M059J (cell line): Measurements from ENCODE around the gene NCLN. TPM values are rescaled to one million over a fixed set of nuclear protein-coding genes. Genes with fewer than 3 reads are reported as not detected.
"Not testable (repeated sequence)": the region's sequence is repeated elsewhere in the genome, so short reads cannot be mapped to it uniquely, and the experiment has no call there.

Experiments used
- DNase-seq: peaks from one replicate; pipeline ENCODE4 v3.0.0-alpha.2; 2012; ENCODE audit warnings: low read depth
- total RNA-seq: library from RNA; depleted of rRNA; stranded (reverse); fragments of >200 nt; shearing (Covaris generic); gene quantifications from 2 replicates; pipeline ENCODE4 v1.2.3, GENCODE V29; 2014

The NCLN gene
- total RNA-seq, 1 experiment from 2014 or later: 76.1 TPM

DNA sequence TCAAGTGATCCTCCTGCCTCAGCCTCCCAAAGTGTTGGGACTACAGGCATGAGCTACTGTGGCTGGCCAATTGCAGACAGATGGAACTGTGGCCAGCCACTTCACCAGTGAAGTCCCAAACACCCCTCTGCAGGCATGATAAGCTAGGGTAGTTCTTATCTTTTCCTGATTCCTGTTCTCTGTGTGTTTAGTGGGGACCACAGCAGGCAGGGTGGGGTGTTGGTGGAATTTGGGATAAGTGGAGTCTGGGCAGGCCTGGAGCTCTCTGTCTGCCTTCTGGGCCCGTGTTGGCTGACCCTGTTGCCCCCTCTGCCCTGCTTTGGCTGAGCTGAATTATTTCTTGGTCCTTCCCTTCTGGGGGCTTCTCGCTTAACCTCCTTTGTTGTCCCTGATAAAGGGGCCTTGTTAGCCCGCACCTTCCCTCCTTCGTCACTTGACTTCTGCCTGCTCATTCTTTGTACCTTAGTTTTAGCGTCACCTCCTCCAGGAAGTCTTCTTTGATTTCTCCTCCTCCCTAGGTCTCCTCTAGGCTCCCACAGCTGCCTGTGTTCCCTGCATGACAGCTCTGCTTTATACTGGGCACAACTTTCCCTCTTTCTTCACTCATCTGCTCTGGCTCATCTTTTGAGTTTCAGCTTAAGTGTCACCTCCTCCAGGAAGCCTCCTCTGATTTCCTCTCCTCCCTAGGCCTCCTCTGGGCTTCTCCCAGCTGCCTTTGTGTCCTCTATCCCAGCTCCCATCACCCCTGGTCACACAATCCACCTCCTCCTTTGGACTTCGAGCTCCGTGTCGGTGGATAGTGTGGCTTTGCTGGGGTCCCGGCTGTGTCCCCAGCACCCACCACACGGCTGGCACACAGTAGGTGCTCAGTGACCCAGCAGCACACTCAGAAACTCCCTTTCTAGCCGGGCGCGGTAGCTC lies 1.7 kb upstream of the NCLN start:
- DNase-seq: no peak

DNA sequence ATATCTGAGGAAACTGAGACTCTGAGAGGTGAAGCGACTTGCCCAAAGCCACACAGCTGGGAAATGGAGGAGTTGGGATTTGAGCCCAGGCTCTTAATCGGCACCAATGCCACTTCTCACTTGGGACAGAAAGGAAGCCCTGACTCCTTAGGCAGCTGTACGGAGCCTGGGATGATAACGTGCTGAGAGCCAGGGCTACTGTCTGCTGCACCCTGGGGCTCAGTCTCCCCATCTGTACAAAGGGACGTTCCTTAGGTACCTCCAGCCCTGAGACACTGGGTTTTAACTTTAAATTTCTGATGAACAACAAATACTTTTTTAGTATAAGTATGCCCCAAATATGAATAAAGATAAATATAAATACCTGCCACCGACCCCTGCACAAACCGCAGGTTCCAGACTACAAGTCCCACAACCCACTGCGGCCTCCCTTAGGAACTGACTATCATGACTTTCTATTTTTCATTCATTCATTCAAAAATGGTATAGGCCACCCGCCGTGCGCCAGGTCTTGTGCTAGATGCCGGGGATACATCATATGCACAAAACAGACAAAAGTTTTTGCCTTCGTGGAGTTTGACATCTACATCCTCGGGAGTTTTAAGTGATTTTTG lies 776 bp upstream of the NCLN start:
- peak; percentile 79 for DNase-seq

DNA sequence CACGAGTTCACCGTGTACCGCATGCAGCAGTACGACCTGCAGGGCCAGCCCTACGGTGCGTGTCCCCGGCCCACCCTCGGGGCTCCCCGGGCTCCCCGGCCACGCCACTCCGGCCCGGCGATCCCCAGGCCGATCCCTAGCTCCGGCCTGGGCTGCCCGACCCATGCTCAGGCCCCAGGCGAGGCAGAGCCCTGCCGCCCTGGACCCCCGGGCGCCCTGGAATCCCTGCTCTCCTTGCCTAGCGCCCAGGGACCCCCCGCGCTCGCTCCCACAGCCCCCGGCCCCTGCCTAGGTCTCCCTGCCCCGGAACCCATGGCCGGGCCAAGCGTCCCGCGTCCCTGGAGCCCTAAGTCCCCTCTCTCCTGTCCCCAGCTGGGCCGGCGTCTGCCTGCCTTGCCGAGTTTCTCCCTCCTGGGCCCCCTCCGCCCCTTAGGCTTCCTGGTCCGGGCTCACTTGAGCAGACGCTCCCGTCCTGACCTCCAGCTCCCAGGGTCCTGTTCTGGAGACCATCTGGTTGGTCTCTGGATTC lies 494 bp downstream of the NCLN start:
- DNase-seq: no peak

DNA sequence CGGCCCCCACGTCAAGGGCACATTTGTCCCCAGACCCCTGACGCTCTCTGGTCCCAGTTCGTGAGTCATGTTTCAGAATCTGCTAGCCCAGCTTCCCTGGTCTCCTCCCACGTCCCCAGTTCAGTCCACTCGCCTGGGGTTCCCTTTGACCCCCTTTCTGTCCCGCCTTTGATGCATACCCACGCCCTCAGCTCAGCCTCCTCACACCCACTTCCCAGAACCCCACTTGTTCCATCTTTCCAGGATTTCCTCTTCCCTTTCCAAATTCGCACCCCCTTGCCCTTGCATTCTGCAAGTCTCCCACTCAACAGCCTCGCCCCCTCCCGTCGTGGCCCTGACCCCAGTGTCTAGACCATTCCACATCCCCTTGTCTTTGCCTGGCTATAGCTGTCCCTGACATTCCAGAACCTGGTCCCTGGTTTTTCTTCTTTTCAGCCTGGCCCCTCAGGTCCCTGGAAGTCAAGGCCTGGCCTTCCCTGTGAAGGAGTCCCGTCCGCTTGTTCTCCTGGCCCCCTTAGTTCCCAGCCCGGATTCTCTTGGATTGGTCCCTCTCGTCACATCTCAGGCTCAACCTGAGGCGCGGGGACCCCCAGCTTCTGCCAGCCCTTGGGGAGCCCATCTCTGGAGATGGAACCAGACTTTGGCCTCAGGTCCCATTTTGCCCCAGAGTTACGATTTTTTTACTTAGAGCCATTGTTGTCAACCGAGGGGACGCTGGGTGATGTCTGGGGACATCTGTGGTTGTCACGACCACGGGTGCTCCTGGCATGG lies 1.3 kb downstream of the NCLN start:
- no peak for DNase-seq

DNA sequence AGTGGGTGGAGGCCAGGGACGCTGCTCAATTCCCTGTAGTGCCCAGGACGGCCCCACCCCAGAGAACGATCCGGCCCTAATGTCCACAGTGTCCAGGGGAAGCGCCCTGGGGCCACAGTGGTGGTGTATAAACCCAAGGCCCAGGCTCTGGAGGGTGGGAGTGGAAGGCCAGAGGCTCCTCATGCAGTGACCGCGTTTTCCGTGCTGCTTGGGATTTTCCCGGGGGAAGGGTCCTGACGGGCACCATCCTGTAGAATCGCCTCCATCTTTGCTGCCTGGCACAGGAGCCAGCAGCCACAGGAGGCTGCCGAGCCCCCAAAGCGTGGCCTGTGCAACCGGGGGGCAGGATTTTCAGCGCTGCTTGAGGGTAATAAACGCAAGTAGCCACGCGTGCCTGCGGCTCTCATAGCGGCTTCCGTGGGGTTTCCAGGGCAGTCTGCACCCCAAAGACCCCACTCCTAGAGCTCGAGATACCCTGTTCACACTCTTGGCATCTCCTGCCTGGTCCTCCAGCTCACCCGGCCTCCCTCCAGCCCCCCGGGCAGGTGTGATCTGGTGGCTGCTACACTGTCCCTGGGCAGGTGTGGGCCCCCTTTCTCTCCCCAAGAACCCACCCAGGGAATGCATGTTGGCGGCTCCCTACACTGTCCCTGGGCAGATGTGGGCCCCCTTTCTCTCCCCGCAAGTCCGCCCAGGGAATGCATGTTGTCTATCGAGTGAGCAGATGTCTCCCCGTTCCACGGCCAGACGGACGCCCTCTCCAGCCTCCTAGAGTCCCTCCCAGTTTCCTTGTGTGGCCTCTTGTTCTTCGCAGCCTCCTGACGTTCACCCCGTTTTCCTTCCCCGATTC lies 2.2 kb downstream of the NCLN start:
- no peak for DNase-seq

DNA sequence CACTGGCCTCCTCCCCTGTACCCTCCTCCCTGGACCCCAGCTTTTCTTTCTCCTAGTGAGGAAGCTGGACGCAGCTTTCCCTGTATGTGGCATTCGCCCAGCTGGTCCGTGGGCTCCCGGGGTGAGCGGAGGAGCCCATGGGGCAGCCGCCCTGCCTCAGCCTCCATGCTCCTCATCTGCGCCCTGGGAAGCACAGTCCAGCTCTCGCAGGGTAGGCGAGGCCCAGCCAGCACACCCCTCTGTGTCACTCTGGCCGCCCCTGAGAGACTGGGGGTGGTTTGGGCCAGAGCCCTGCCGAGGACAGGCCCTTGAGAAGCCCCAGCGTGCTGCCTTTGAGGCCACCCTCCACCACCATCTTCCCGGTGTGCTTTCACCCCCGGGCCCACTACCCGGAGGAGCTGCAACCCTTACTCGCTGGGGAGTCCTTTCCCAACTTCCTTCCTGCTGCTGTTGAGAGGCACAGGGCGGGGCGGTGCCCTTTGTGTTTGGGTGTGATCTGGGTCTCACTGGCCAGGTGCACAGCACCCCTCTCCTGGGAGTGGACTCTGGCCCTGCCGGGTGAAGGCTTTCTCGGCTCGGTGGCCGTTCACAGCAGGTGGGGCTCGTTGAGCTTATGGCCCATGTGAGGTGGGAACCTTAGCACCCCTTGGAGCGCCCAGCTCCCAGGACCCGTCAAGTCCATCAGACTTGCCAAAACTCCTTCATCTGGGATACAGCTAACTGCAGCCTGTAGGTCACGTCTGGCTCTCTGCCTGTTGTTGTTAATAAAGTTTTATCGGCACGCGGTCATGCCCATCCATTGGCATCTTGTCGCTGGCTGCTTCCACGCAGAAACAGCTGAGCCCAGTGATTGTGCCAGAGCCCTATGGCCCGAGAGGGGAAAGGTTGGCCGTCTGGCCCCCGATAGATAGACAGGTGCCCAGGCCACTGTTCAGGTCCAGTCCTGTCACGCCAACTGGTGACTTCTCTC lies 3.2 kb downstream of the NCLN start:
- no peak for DNase-seq

DNA sequence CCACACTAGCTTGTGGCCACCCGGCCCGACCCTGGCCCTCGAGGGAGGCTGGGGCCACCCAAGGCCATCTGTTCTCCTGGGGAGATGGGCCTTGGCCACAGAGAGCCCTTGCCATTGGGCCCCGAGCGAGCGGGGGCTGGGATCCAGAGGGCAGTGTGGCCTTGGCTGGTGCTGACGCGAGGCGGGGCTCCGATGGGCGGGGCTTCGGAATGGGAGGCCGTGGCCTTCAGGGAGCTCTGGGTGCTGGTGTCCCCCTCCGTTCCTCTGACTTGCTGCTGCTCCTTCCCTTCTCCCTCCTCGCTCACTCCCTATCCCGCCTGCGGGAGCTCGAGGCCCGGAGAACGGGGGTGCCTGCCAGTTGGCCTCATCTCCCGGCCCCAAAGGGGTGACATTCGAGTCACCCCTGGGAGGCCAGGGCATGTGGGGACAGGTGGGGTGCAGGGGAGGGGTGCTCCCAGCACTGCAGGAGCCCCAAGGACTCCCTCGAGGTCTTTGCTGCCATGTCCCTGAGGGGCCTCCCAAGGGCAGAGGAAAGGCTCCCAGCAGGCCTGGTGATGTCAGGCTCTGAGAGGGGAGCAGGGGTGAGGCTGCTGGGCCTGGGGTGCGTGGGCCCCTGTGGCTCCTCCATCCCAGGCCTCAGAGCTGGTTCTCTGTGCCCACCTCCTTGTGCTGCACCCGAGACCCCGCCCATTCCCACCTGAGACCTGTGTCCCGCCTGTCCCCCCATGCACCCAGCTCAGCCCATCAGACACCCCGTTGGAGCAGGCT lies 4.2 kb downstream of the NCLN start:
- no peak for DNase-seq

DNA sequence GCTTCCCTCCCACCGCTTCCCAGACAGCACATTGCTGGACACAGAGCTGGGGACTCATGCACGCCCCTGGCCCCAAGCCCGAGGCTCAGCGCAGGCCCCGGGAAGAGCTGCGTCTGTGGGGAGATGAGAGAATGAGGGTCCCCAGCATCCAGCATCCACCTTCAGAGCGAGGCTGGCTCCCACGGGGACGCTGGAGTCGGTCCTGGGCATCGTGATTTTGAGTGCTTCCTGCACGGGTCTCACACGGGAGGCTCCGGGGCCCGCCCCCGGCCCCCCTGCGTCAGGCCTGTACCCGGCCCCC lies 4.7 kb downstream of the NCLN start:
- DNase-seq: no peak

DNA sequence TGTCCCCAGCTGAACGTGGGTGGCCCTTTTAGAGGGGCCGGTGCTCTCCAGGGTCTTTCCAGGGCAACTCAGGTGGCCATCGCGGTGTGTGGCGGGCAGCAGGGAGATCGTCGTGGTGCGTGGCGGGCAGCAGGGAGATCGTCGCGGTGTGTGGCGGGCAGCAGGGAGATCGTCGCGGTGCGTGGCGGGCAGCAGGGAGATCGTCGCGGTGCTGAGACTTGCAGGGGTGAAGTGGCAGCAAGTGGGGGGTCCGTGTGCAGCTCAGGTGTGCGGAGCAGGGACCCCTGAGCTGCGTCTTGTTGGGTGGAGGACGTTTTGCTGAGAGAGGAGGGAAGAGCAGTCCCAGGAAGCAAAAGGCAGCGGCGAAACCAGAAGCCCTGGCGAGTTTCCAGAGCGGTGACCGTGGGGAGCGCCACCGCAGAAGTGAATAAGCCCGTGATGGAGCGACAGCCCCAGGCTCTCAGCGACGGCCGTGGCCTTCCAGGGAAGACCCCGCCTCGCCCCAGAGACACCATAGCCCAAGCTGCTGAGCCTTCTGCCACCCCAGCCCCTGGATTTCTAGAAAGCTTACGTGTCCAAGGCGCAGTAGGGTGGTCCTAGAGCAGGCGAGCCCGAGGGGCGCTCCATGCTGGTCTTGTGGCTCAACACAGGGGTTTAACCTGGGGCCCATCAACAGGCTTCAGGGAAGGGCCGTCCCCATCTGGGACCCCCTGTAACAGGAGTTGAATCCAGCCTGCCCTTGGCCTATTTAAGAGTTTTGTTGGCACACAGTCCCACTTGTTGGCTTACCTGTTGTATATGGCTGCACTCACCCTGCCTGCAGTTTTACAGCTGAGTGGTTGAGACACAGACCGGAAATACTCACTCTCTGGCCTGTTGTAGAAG lies 5.4 kb downstream of the NCLN start:
- no peak for DNase-seq

DNA sequence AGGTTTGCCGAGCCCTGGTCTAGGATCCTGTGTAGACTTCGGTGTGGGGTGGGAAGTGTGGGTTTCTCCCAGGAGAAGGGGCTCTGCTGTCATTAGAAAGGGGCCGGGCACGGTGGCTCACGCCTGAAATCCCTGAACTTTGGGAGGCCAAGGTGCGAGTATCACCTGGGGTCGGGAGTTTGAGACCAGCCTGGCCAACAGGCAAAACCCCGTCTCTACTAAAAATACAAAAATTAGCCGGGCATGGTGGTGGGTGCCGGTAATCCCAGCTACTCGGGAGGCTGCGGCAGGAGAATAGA lies 6.0 kb downstream of the NCLN start:
- not testable (repeated sequence) for DNase-seq

DNA sequence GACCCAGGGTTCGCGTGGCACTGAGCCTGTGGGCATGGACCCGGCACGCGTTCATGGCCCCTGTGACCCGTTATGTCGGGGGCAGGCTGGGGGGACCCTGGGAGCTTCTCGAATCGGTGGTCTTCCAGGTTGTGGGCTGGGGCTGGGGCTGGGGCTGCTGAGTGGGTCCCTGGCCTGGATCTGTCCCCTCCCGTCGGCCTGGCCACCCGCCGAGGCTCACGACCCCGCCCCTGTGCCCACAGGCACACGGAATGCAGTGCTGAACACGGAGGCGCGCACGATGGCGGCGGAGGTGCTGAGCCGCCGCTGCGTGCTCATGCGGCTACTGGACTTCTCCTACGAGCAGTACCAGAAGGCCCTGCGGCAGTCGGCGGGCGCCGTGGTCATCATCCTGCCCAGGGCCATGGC lies 6.5 kb downstream of the NCLN start:
- DNase-seq: no peak

DNA sequence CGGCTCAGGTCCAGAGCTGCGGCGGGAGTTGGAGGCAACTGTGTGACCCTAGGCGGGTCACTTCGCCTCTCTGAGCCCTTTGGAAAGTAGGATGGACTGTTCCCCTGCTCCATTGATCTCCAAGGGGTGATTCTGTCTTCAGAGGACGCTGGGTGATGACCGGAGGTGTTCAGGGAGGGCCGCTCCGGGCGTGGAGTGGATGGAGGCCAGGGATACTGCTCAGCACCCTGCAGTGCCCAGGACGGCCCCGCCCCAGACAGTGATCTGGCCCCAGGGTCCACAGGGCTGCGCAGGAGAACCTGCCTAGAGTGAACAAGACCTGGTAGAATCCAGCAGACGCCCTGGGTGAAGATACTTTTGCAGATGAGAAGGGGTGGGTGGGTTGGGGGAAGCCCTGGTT lies 7.0 kb downstream of the NCLN start:
- DNase-seq: no peak

DNA sequence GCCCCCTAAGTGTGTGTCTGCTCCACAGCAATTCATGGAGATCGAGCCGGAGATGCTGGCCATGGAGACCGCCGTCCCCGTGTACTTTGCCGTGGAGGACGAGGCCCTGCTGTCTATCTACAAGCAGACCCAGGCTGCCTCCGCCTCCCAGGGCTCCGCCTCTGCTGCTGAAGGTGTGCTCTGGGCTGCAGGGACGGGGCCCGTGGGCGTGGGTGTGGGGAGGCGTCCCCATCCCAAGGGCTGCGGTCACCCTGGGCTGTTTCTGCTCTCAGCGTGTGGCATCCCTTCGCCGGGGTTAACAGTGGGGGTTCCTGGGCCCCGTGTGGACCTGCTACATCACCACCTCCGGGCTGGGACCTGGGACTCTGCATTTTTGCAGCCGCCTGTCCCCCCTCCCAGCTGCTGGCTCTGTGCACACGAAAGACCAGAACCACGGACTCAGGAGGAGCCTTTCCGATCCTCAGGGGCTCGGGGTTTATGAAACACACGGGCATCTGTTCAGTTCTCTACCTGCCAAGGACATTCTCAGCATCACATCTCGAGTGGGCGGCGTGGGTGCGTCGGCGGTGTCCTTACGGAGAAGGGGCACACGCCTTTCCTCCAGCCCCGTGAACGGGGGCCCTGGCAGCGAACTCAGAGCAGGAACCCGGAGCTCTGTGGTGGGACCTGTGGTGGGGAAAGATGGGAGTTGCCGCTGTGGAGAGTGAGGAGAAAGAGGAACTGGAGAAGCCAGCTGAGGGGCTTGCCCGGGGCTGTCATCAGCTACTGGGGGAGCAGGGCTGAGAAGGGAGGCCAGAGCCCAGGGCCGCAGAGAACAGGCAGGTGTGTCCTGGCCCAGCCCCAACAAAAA lies 7.8 kb downstream of the NCLN start:
- no peak for DNase-seq

DNA sequence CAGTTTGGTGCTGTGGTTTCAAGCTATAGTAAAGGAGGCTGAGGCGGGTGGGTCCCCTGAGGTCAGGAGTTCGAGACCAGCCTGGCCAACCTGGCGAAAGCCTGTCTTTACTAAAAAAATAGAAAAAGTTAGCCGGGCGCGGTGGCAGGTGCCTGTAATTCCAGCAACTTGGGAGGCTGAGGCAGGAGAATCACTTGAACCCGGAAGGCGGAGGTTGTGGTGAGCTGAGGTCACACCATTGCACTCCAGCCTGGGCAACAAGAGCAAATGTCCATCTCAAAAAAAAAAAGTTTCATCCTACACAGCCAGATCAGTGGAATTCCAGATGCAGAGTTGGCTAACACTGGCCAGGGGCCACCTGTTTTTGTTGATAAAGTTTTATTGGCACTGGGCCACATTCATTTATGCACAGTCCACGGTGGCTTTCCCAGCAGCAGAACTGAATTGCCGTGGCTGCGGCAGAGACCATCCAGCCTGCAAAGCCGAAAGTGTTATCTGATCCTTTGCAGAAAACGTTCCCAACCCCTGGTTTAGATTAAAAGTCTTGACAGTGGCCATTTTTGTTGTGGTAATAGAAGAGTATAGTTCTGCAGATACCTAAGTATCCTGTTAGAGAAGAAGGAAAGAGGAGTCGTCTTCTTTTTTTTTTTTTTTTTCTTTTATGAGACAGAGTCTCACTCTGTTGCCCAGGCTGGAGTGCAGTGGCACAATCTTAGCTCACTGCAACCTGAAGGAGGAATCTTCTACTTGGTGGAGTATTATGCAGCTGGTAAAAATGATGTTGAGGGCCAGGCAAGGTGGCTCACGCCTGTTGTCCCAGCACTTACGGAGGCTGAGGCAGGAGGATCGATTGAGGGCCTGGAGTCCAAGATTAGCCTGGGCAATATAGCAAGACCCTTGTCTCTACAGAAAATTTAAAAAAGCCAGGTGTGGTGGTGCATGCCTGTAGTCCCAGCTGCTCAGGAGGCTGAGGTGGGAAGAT lies 8.7 kb downstream of the NCLN start:
- no peak for DNase-seq

DNA sequence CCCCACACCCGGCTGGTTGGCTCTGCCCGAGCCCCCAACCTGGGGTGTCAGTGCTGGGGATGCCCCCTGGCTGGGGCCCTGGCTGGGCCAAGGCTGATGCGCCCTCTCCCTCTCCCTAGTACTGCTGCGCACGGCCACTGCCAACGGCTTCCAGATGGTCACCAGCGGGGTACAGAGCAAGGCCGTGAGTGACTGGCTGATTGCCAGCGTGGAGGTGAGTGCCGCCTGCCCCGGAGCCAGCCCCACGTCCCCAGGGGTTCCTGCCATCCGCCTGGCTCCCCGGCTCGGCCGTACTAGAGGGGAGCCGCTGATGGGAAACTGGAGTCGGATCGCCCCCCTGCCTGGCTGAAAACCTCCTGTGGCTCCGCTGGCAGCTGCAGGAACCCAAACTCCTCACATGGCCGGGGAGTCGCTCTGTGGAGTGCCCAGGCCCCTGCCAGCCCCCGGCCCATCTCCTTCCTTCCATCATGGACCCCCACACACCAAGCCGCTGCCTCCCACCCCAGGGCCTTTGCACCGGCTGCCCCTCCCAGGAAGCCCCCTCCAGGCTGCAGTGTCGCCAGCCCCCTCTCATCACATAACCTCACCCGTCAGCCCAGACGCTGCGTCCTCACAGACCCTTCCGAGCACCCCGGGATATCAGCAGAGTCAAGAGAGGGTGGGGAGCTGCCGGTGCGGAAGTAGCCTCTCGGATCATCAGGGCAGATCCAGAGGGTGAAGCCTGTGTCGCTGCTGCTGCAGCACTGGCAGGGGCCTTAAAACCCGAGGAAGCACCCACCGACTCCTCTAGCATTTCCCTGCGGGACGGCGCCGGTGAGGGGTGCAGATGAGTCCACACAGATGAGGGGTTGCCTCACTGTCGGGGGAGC lies 10.6 kb downstream of the NCLN start:
- no peak for DNase-seq

DNA sequence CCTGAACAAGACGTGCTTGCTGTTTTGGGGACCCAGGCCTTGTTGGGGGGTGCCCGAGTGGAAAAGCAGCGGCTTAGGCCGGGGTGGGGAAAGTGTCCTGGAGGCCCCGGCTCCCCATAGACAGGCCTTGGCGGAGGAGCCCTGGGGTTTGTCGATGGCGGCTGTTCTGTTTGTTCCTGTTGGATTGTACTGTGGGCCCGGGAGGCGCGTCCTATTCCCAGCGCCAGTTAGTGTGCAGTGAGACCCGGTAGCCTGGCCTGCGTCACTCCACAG lies 11.1 kb downstream of the NCLN start:
- DNase-seq: no peak
